Measurements from ENCODE around the gene NEURL3.
A peak's percentile ranks its signal among the peaks of the same experiment; 100 is the strongest.

Gene NEURL3

DNA sequence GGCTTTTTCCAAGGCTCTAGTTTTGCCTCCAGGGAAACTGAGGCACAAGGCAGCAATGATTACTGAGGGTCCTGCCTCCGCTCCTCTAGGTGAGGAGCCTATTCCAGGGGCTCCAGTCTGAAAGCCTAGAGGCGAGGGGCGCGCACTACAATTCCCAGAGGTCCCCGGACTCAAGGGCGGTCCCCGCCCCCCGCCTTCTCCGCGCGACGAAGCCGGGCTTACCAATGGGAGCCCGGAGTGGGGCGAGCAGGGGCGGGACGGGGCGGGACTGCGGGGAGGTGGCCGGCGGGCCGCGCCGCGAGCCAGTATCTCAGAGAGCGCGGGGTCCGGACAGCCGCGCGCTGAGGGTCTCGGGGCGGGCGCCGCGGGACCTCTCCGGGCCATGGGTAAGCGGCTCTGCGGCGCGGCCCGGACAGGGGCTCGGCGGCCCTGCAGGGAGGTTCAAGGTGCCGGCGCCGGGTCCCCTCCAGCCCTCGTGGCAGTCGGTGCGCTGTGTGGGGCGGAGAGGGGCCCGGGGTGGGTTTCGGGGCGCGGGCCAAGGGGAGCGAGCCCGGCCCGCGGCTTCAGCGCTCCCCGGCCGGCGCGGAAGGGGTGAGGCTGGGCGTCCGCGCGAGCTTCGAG lies 31.4 kb upstream of the NEURL3 start, which contains the start of gene ARID5A:
Gene ARID5A, plus strand, starts transcription at position 308 of the 621 bp plus-strand sequence. Its CDS starts 75 bp downstream, at position 383.
- no peaks in the 10 kb centered on the region for H3K36me3 ChIP-seq (ENCODE audit: low read length)
- H3K4me2 ChIP-seq (ENCODE audit: low read depth, low read length, poor library complexity, severe bottlenecking) = peak within 1 kb of the TSS; percentile 65
- peak within 1 kb of the TSS; percentile 81 for H3K4me3 ChIP-seq (ENCODE audit: insufficient read depth, low read length, poor library complexity, severe bottlenecking)
- peak within 1 kb of the TSS; percentile 65 for H3K27ac ChIP-seq (ENCODE audit: low read depth, low read length)
- peaks cover 6% of the 10 kb centered on the region; the same call in 1 of the 2 replicates for H4K20me1 ChIP-seq (ENCODE audit: low read depth, low read length)
- no peaks in the 10 kb centered on the region for H3F3A ChIP-seq (ENCODE audit: insufficient read depth)
- H3K79me2 ChIP-seq (ENCODE audit: insufficient read depth, low read length) = no peaks in the 10 kb centered on the region
- peak within 1 kb of the TSS; percentile 73 for H3K9ac ChIP-seq (ENCODE audit: low read length)
- no peak for TF ChIP-seq EZH2phosphoT487 (conservative IDR thresholded peaks at IDR 0.05; ENCODE audit: low read length)
- TF ChIP-seq, protein P1, sequence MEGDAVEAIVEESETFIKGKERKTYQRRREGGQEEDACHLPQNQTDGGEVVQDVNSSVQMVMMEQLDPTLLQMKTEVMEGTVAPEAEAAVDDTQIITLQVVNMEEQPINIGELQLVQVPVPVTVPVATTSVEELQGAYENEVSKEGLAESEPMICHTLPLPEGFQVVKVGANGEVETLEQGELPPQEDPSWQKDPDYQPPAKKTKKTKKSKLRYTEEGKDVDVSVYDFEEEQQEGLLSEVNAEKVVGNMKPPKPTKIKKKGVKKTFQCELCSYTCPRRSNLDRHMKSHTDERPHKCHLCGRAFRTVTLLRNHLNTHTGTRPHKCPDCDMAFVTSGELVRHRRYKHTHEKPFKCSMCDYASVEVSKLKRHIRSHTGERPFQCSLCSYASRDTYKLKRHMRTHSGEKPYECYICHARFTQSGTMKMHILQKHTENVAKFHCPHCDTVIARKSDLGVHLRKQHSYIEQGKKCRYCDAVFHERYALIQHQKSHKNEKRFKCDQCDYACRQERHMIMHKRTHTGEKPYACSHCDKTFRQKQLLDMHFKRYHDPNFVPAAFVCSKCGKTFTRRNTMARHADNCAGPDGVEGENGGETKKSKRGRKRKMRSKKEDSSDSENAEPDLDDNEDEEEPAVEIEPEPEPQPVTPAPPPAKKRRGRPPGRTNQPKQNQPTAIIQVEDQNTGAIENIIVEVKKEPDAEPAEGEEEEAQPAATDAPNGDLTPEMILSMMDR (IDR thresholded peaks at IDR 0.05; ENCODE audit: insufficient read depth, low read length, poor library complexity, severe bottlenecking) = no peak
- peak within 1 kb of the TSS; percentile 76 for H2AFZ ChIP-seq (ENCODE audit: low read depth, low read length, severe bottlenecking)
- H3K27me3 ChIP-seq (ENCODE audit: low read length) = no peaks in the 10 kb centered on the region
- no peaks in the 10 kb centered on the region for H3K9me3 ChIP-seq (ENCODE audit: insufficient read depth, low read length)
- no peaks in the 10 kb centered on the region for H3K9me2 ChIP-seq (replicated peaks; ENCODE audit: insufficient read depth, low read length)

DNA sequence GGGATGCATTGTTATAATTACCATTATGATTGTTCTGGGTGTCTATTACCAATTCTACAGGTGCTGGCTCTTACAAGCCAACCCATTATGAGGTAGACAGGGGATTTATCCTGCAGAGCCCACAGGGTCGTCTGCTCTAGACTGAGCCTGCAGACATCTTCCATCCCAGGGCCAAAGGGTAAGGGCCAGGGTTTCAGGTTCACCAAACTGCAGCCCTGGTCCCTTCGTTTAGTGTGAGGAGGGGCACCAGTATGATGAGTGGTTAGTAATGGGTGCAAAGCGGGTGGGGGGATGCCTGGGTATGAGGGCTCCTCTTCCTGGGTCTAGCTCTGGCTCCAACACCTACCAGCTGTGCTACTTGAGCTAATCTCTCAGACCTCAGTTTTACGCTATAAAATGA lies 30.2 kb upstream of the NEURL3 start:
- Histone ChIP-seq H3K4me3 (ENCODE audit: insufficient read depth, low read length, poor library complexity, severe bottlenecking) (no peak overlapping the region), H3K9ac (ENCODE audit: low read length) (no peak overlapping the region)

DNA sequence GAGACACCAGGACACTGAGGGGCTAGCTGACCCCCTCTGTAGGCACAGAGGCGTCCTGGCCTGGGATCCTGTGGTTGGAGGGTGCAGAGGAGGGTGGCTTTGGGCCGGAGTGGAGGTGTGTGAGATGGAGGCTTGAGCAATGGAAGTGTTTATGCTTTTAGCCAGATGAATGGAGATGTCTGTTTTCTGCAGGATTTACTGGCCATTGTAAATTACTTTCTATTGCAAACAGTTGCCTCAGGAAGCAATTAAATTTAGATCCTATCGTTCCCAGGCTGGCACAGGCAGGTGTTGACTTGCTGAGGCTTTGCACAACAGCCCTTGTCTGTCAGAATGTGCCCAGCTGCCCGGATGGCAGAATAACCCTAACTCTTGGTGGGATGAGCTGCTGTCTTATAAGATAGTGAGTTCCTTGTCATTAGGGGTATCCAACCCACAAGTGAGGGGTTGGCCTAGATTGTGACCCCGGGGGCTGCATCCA lies 29.6 kb upstream of the NEURL3 start:
- H4K20me1 ChIP-seq (ENCODE audit: low read depth, low read length) = peaks cover 6% of the 10 kb centered on the region; the same call in 1 of the 2 replicates
- TF ChIP-seq, protein P1 (IDR thresholded peaks at IDR 0.05; ENCODE audit: insufficient read depth, low read length, poor library complexity, severe bottlenecking) = no peak
- no peak for TF ChIP-seq EZH2phosphoT487 (conservative IDR thresholded peaks at IDR 0.05; ENCODE audit: low read length)

More for the DNA sequence above, 30.2 kb upstream of the NEURL3 start:
- Histone ChIP-seq H3K27ac (ENCODE audit: low read depth, low read length) (no peak overlapping the region), H2AFZ (ENCODE audit: low read depth, low read length, severe bottlenecking) (no peak overlapping the region), H3K9me3 (ENCODE audit: insufficient read depth, low read length) (no peaks in the 10 kb centered on the region), H3F3A (ENCODE audit: insufficient read depth) (no peaks in the 10 kb centered on the region), H4K20me1 (ENCODE audit: low read depth, low read length) (peaks cover 6% of the 10 kb centered on the region; the same call in 1 of the 2 replicates), H3K4me2 (ENCODE audit: low read depth, low read length, poor library complexity, severe bottlenecking) (no peak overlapping the region), H3K79me2 (ENCODE audit: insufficient read depth, low read length) (no peaks in the 10 kb centered on the region), H3K27me3 (ENCODE audit: low read length) (no peaks in the 10 kb centered on the region), H3K36me3 (ENCODE audit: low read length) (no peaks in the 10 kb centered on the region), H3K9me2 (replicated peaks; ENCODE audit: insufficient read depth, low read length) (no peaks in the 10 kb centered on the region)
- TF ChIP-seq, protein P1 (IDR thresholded peaks at IDR 0.05; ENCODE audit: insufficient read depth, low read length, poor library complexity, severe bottlenecking) = no peak
- TF ChIP-seq EZH2phosphoT487 (conservative IDR thresholded peaks at IDR 0.05; ENCODE audit: low read length) = no peak

More for the DNA sequence above, 29.6 kb upstream of the NEURL3 start:
- Histone ChIP-seq H3K4me2 (ENCODE audit: low read depth, low read length, poor library complexity, severe bottlenecking) (no peak overlapping the region), H3K9me3 (ENCODE audit: insufficient read depth, low read length) (no peaks in the 10 kb centered on the region), H3K27me3 (ENCODE audit: low read length) (no peaks in the 10 kb centered on the region), H3K36me3 (ENCODE audit: low read length) (no peaks in the 10 kb centered on the region), H3K4me3 (ENCODE audit: insufficient read depth, low read length, poor library complexity, severe bottlenecking) (no peak overlapping the region), H3K9ac (ENCODE audit: low read length) (no peak overlapping the region), H2AFZ (ENCODE audit: low read depth, low read length, severe bottlenecking) (no peak overlapping the region), H3K27ac (ENCODE audit: low read depth, low read length) (no peak overlapping the region), H3F3A (ENCODE audit: insufficient read depth) (no peaks in the 10 kb centered on the region), H3K9me2 (replicated peaks; ENCODE audit: insufficient read depth, low read length) (no peaks in the 10 kb centered on the region), H3K79me2 (ENCODE audit: insufficient read depth, low read length) (no peaks in the 10 kb centered on the region)

All from SU-DHL-6 (cell line).